ENCODE measurements around the gene CD99L2.

The CD99L2 gene

DNA sequence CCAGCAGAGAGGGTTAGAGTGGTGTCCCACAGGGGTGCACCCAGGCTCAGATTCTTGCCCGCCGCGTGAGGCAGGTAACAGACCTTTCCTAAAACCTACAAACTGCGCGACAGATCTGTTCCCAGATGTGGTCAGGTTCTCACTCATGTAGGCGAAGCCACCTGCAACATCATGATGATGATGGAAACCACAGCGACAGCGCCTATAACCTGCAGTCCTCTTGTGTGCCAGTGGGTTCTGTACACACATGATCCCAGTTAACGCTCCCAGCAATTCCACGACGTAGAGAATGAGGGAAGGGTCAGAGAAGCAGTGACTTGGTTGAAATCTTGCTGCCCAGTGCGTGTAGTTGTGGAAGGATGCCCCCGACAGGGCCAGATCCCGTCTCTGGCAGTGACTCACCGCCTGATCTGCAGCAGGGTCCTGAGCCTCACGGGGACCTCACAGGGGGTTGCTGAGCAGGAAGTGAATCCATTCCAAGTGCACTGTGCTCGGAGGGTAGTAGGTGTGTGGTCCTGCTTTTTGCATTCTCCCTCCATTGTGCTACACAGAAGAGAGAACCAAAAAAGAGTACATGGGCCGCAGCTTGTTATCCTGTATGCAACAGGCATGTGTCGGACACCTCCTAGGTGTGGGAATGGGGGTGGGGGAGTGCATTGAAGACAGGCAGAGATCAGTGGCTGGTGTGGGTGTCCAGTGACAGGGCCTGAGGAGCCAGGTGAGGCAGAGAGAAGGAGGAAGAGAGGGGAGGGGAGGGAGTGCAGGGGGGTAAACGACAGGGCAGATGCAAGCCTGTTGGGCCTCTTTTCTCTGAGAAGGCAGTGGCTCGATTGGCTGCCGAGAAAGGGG, 138.7 kb downstream of the CD99L2 start:
- no peak for DNase-seq

GRCh38 chrX:150757371-150757770, 141.1 kb downstream of the CD99L2 start:
- DNase-seq, result no peak

GRCh38 chrX:150753968-150754367, 144.5 kb downstream of the CD99L2 start:
- no peak for DNase-seq

GRCh38 chrX:150753357-150753756, 145.1 kb downstream of the CD99L2 start:
- no peak for DNase-seq

- DNase-seq, result no peak
Measured at GRCh38 chrX:150752124-150752523, 146.3 kb downstream of the CD99L2 start.

DNA sequence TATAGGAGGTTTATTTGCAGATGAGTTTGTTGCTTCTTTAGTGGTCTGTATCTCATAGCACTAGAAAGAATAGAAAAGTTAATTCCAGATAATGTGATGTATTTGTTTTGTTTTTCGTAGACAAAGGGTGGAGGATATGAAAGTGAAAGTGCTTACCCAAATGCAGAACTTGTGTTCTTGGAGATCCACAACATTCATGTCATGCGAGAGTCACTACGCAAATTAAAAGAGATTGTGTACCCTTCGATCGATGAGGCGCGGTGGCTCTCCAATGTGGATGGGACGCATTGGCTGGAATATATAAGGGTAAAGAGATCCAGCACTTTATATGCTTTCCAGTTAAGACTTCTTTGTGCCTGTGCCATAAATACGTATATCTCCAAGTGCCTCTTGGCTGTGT, 162.0 kb downstream of the CD99L2 start:
- no peak for DNase-seq

DNA sequence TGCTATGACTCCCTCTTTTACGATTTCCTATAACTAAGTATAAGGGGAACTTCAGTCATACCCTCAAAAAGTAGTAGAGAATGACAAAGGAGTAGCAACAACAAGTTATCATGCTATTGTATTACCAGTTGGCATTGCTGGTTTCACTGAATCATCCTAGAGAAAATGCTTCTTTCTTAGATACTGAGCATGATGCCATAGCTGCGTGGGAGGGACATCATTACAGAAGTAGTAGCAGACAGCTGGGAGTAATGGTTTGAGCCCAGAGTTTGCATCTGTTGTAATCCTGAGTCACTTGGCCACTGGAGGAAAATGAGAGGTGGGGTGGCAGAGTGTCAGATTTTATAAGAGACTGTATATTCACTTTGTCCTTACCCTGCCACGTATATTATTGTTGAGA, 166.7 kb downstream of the CD99L2 start:
- no peak for DNase-seq

GRCh38 chrX:150730719-150731118, 167.7 kb downstream of the CD99L2 start:
- no peak for DNase-seq

DNA sequence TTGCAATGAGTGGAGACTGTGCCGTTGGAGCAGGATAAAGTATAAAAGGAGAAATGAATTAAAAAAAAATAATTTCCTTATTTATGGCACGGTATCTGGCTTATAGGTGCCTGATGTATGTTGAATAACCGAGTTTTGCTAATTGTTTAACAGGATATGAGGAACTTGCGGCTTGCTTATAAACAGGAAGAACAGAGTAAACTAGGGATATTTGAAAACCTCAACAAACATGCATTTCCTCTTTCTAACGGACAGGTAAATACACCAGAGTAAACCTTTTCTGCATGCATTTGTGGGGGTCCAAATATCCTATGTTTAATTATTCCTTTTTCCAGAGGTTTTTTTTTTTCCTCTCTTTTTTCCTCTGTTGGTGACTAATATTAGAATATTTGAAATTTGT, 168.5 kb downstream of the CD99L2 start:
- no peak for DNase-seq

DNA sequence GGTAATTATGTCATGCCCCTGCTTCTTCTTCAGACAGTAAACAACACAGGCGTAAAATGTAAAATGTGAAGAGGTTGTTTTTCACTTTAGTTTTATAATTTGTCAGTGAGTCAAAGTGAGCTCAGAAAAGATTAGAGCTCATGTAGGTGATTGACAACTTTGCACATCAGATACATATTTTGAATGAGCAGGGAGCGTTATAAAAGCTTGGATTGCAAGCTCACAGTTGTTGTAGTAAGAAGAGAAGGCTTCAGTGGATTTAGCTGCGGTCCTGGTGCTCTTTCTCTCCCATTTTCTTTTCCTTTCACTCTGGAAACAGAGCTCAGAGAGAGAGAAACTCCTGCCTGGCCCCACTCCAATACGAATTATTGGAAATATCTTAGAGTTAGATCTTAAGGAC, 178.8 kb downstream of the CD99L2 start:
- DNase-seq, result no peak

Data from DMS 273 treated with DMSO at 0.1 percent for 48 hours (cell line).